ENCODE measurements around the gene GALNT14. TPM values are rescaled to one million over a fixed set of nuclear protein-coding genes. Genes with fewer than 3 reads are reported as not detected.

Gene GALNT14
- total and polyA plus RNA-seq, 2 donors (not counting 1 experiment from before 2014, with no cell fraction given), result 0.15 to 0.83 TPM

GRCh38 chr2:30867385-30867784 is 270.9 kb downstream of the GALNT14 start:
- no peak for DNase-seq (ENCODE audit: low read depth in 2 of 2)
- no peak overlapping the region for H3K4me2 ChIP-seq (ENCODE audit: extremely low read depth, insufficient read depth, low read length)
- H3K79me2 ChIP-seq (ENCODE audit: control insufficient read depth, insufficient read depth, low read length), result no peaks in the 10 kb centered on the region
- no peak overlapping the region for H3K27ac ChIP-seq (ENCODE audit: insufficient read depth, low read length)
- no peaks in the 10 kb centered on the region for H3K9me3 ChIP-seq (ENCODE audit: control insufficient read depth, insufficient read depth, low read depth, low read length)
- no peaks in the 10 kb centered on the region for H3K4me1 ChIP-seq (ENCODE audit: control insufficient read depth, extremely low read depth, insufficient read depth, low read length)
- H3K27me3 ChIP-seq (ENCODE audit: control insufficient read depth, insufficient read depth, low read length), result no peaks in the 10 kb centered on the region
- no peak overlapping the region for H3K4me3 ChIP-seq (replicated peaks in 1 of 4; ENCODE audit: control extremely low read depth in 1 of 4, insufficient read depth in 1 of 4, low read depth in 3 of 4, low read length in 4 of 4)
- no peak overlapping the region for H2AFZ ChIP-seq (ENCODE audit: low read length)
- H4K20me1 ChIP-seq (ENCODE audit: control insufficient read depth, extremely low read depth, insufficient read depth, low read length), result no peaks in the 10 kb centered on the region
- no peaks in the 10 kb centered on the region for H3K36me3 ChIP-seq (ENCODE audit: control insufficient read depth, insufficient read depth, low read length)
- H3K9ac ChIP-seq (ENCODE audit: insufficient read depth, low read length), result no peak overlapping the region
- TF ChIP-seq CTCF (conservative IDR thresholded peaks at IDR 0.05 in 1 of 2, IDR thresholded peaks at IDR 0.05 in 1 of 2; ENCODE audit: low read depth in 1 of 2, low read length in 2 of 2), result no peak
- TF ChIP-seq EZH2 (IDR thresholded peaks at IDR 0.05; ENCODE audit: low read length, missing control alignments), result no peak

GRCh38 chr2:30866974-30867373 is 271.3 kb downstream of the GALNT14 start:
- no peak overlapping the region for H2AFZ ChIP-seq (ENCODE audit: low read length)
- no peaks in the 10 kb centered on the region for H3K9me3 ChIP-seq (ENCODE audit: control insufficient read depth, insufficient read depth, low read depth, low read length)
- no peak for DNase-seq (ENCODE audit: low read depth in 2 of 2)
- no peak overlapping the region for H3K4me2 ChIP-seq (ENCODE audit: extremely low read depth, insufficient read depth, low read length)
- no peak for TF ChIP-seq CTCF (conservative IDR thresholded peaks at IDR 0.05 in 1 of 2, IDR thresholded peaks at IDR 0.05 in 1 of 2; ENCODE audit: low read depth in 1 of 2, low read length in 2 of 2)
- TF ChIP-seq EZH2 (IDR thresholded peaks at IDR 0.05; ENCODE audit: low read length, missing control alignments), result no peak
- H3K4me1 ChIP-seq (ENCODE audit: control insufficient read depth, extremely low read depth, insufficient read depth, low read length), result no peaks in the 10 kb centered on the region
- no peaks in the 10 kb centered on the region for H4K20me1 ChIP-seq (ENCODE audit: control insufficient read depth, extremely low read depth, insufficient read depth, low read length)
- no peaks in the 10 kb centered on the region for H3K36me3 ChIP-seq (ENCODE audit: control insufficient read depth, insufficient read depth, low read length)
- H3K79me2 ChIP-seq (ENCODE audit: control insufficient read depth, insufficient read depth, low read length), result no peaks in the 10 kb centered on the region
- no peak overlapping the region for H3K27ac ChIP-seq (ENCODE audit: insufficient read depth, low read length)
- H3K4me3 ChIP-seq (replicated peaks in 1 of 4; ENCODE audit: control extremely low read depth in 1 of 4, insufficient read depth in 1 of 4, low read depth in 3 of 4, low read length in 4 of 4), result no peak overlapping the region
- no peaks in the 10 kb centered on the region for H3K27me3 ChIP-seq (ENCODE audit: control insufficient read depth, insufficient read depth, low read length)
- no peak overlapping the region for H3K9ac ChIP-seq (ENCODE audit: insufficient read depth, low read length)

- Histone ChIP-seq H3K36me3 (ENCODE audit: control insufficient read depth, insufficient read depth, low read length) (no peaks in the 10 kb centered on the region), H3K4me1 (ENCODE audit: control insufficient read depth, extremely low read depth, insufficient read depth, low read length) (no peaks in the 10 kb centered on the region), H3K4me2 (ENCODE audit: extremely low read depth, insufficient read depth, low read length) (no peak overlapping the region), H3K79me2 (ENCODE audit: control insufficient read depth, insufficient read depth, low read length) (no peaks in the 10 kb centered on the region), H3K4me3 (replicated peaks in 1 of 4; ENCODE audit: control extremely low read depth in 1 of 4, insufficient read depth in 1 of 4, low read depth in 3 of 4, low read length in 4 of 4) (no peak overlapping the region), H2AFZ (ENCODE audit: low read length) (no peak overlapping the region), H3K9me3 (ENCODE audit: control insufficient read depth, insufficient read depth, low read depth, low read length) (no peaks in the 10 kb centered on the region), H3K27ac (ENCODE audit: insufficient read depth, low read length) (no peak overlapping the region), H4K20me1 (ENCODE audit: control insufficient read depth, extremely low read depth, insufficient read depth, low read length) (no peaks in the 10 kb centered on the region), H3K9ac (ENCODE audit: insufficient read depth, low read length) (no peak overlapping the region), H3K27me3 (ENCODE audit: control insufficient read depth, insufficient read depth, low read length) (no peaks in the 10 kb centered on the region)
- no peak for DNase-seq (ENCODE audit: low read depth in 2 of 2)
- TF ChIP-seq EZH2 (IDR thresholded peaks at IDR 0.05; ENCODE audit: low read length, missing control alignments) (no peak), CTCF (conservative IDR thresholded peaks at IDR 0.05 in 1 of 2, IDR thresholded peaks at IDR 0.05 in 1 of 2; ENCODE audit: low read depth in 1 of 2, low read length in 2 of 2) (no peak)
These were observed 272.2 kb downstream of the GALNT14 start for GRCh38 chr2:30865892-30866681.

Data from fibroblast of lung (primary cell).